Calu3 (cell line): Measurements from ENCODE around the gene CCDC174. TPM values are rescaled to one million over a fixed set of nuclear protein-coding genes. Genes with fewer than 3 reads are reported as not detected.

Source experiments
- BruUV-seq: library from RNA; stranded (reverse); fragments of 400-500 nt; replicated peaks from 2 replicates; lab custom pipeline; 2021; lab: Mats Ljungman, UMichigan
- CTCF ChIA-PET: fragments of 300-600 bp; sonication (Branson Sonifier 250); formaldehyde crosslinking; loops from one replicate; lab custom pipeline; 2022; ENCODE audit warnings: antibody characterized with exemption; lab: Charles Lee
- DNase-seq: peaks from one replicate; pipeline ENCODE4 v3.0.0; 2022
- H3K27ac Mint-ChIP-seq: one replicate; pipeline ENCODE4 v1.8.0; 2022; ENCODE audit warnings: mixed read lengths; ENCODE audit not compliant: unreplicated experiment
- H3K27me3 Mint-ChIP-seq: one replicate; pipeline ENCODE4 v1.8.0; 2022; ENCODE audit warnings: mixed read lengths; ENCODE audit not compliant: unreplicated experiment
- H3K36me3 Mint-ChIP-seq: one replicate; pipeline ENCODE4 v1.8.0; 2022; ENCODE audit warnings: mild to moderate bottlenecking, moderate library complexity, mixed read lengths; ENCODE audit not compliant: insufficient read depth, unreplicated experiment
- H3K4me1 Mint-ChIP-seq: one replicate; pipeline ENCODE4 v1.8.0; 2022; ENCODE audit warnings: mild to moderate bottlenecking, low read depth, mixed read lengths; ENCODE audit not compliant: unreplicated experiment
- H3K4me3 Mint-ChIP-seq: one replicate; pipeline ENCODE4 v1.8.0; 2022; ENCODE audit warnings: mild to moderate bottlenecking, low read depth, moderate library complexity, mixed read lengths; ENCODE audit not compliant: unreplicated experiment
- H3K9me3 Mint-ChIP-seq: one replicate; pipeline ENCODE4 v1.8.0; 2022; ENCODE audit warnings: low read depth, mixed read lengths; ENCODE audit not compliant: unreplicated experiment
- intact Hi-C: fragments of 100-400 bp; cut with micrococcal nuclease; formaldehyde crosslinking; loops from one replicate; pipeline ENCODE4 v1.10.0; 2022; ENCODE audit not compliant: unreplicated experiment
- total RNA-seq: library from RNA; stranded (reverse); gene quantifications from 2 replicates; pipeline ENCODE4 v1.2.3, GENCODE V29; 2022
- TF ChIP-seq, protein P1 (sequence below): fragments of 200-600 bp; IDR thresholded peaks from one replicate; pipeline ENCODE4 v1.8.0; 2022; ENCODE audit warnings: antibody characterized with exemption; ENCODE audit not compliant: unreplicated experiment

The CCDC174 gene
- total RNA-seq, 1 experiment from 2014 or later: 17.9 TPM

DNA sequence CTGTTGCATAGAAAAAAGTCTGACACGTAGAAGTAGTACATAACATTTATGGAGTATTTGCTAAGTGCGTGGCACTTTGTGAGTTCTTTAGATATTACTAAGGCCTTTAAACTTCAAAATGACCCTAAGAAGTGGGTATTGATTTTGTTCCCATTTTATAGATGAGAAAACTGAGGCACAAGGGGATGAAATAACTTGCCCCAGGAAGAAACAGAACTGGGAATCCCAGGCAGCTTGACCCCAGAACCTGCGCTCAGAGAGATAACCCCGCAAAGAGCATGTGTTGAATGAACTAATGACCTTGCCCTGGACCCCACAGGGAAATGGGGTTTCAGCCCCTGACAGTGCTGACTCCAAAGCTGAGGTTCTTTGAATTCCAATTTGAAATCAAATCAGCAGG lies 30.5 kb upstream of the CCDC174 start:
- DNase-seq: no peak
- intact Hi-C loops: no loop called here
- BruUV-seq: no TSS peak
- Mint-ChIP-seq H3K27me3 (peaks cover 71% of the 10 kb centered on the region), H3K36me3 (no peaks in the 10 kb centered on the region), H3K9me3 (peaks cover 3% of the 10 kb centered on the region), H3K27ac (no peak overlapping the region), H3K4me3 (no peak overlapping the region), H3K4me1 (no peaks in the 10 kb centered on the region)
- CTCF ChIA-PET: no interaction called here
- TF ChIP-seq, protein P1, sequence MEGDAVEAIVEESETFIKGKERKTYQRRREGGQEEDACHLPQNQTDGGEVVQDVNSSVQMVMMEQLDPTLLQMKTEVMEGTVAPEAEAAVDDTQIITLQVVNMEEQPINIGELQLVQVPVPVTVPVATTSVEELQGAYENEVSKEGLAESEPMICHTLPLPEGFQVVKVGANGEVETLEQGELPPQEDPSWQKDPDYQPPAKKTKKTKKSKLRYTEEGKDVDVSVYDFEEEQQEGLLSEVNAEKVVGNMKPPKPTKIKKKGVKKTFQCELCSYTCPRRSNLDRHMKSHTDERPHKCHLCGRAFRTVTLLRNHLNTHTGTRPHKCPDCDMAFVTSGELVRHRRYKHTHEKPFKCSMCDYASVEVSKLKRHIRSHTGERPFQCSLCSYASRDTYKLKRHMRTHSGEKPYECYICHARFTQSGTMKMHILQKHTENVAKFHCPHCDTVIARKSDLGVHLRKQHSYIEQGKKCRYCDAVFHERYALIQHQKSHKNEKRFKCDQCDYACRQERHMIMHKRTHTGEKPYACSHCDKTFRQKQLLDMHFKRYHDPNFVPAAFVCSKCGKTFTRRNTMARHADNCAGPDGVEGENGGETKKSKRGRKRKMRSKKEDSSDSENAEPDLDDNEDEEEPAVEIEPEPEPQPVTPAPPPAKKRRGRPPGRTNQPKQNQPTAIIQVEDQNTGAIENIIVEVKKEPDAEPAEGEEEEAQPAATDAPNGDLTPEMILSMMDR: no peak

DNA sequence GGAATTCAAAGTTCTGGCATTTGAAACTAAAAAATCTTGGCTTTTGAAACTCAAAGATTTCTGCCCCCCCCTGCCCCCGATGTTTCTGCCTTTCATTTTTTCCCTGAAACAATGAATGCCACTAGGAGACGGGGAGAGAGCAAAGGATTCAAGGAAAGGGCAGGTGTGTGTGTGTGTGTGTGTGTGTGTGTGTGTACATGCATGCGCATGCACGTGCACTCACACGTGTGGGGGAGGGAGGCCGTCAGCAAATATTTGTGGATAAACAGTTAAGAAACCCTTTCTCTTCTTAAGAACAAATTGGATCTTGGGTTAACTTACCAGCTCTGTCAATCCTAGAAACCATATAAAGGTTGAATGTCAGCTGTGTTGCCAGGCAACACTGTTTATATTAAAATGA lies 29.2 kb upstream of the CCDC174 start:
- TF ChIP-seq, protein P1: no peak
- CTCF ChIA-PET: interaction anchor here (0.5 to 0.7 kb wide), 2 partner anchors 10 to 221 kb away, joined by 3 read pairs; no protein-coding TSS in a partner anchor
- H3K9me3 Mint-ChIP-seq: peaks cover 3% of the 10 kb centered on the region
- no TSS peak for BruUV-seq
- no peak overlapping the region for H3K4me3 Mint-ChIP-seq
- no peaks in the 10 kb centered on the region for H3K36me3 Mint-ChIP-seq
- peaks cover 75% of the 10 kb centered on the region for H3K27me3 Mint-ChIP-seq
- DNase-seq: no peak
- no peak overlapping the region for H3K27ac Mint-ChIP-seq
- intact Hi-C loops: no loop called here
- H3K4me1 Mint-ChIP-seq: no peaks in the 10 kb centered on the region

DNA sequence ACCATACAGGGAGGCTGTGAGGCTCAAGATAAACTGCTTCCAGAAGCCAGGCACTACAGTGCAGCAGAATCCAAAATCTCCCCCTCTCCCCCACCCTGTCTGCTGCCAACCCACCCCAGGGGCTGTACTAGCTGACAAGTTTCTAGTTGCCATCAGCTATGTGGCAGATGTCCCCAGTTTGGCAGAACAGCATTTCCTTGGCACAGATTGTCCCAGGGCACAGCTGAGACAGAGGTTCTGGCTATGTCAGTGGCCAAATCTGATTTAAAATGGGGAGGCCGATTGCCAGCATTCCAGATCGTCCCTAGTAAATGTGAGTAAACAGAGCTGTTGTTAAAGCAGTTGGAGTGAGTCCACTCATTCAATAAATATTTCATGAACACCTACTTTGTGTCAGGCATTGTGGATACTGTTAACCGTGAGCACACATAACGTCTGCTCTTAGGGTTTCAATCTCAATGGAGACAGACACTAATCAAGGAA lies 28.0 kb upstream of the CCDC174 start:
- BruUV-seq: no TSS peak
- Mint-ChIP-seq H3K27me3 (peaks cover 78% of the 10 kb centered on the region), H3K4me3 (no peak overlapping the region), H3K4me1 (no peaks in the 10 kb centered on the region), H3K36me3 (no peaks in the 10 kb centered on the region), H3K27ac (no peak overlapping the region), H3K9me3 (peaks cover 3% of the 10 kb centered on the region)
- no peak for DNase-seq
- CTCF ChIA-PET: interaction anchor here (0.6 kb wide), 1 partner anchor 158 kb away, joined by 3 read pairs; no protein-coding TSS in a partner anchor
- TF ChIP-seq, protein P1: no peak
- intact Hi-C loops: no loop called here

- BruUV-seq: no TSS peak
- TF ChIP-seq, protein P1: no peak
- CTCF ChIA-PET: no interaction called here
- no peak for DNase-seq
- Mint-ChIP-seq H3K9me3 (no peaks in the 10 kb centered on the region), H3K4me1 (no peaks in the 10 kb centered on the region), H3K36me3 (no peaks in the 10 kb centered on the region), H3K27ac (no peak overlapping the region), H3K27me3 (peaks cover 72% of the 10 kb centered on the region), H3K4me3 (no peak overlapping the region)
- intact Hi-C loops: no loop called here
Observed at GRCh38 chr3:14624498-14624897, 27.1 kb upstream of the CCDC174 start.
